Measurements from ENCODE around the gene ROR1.

ROR1 gene

GRCh38 chr1:64186898-64187280 is 413.1 kb downstream of the ROR1 start:
- Histone ChIP-seq H3K4me1 (ENCODE audit: control insufficient read depth in 2 of 2, insufficient read depth in 2 of 2, low read length in 2 of 2) (no peaks in the 10 kb centered on the region), H3K27ac (ENCODE audit: low read depth in 2 of 2, low read length in 2 of 2) (no peak overlapping the region), H3K9me3 (ENCODE audit: control insufficient read depth in 2 of 2, low read length in 2 of 2) (no peaks in the 10 kb centered on the region), H3K27me3 (ENCODE audit: control insufficient read depth in 2 of 2, insufficient read depth in 2 of 2, low read length in 2 of 2) (no peaks in the 10 kb centered on the region), H3K36me3 (ENCODE audit: control insufficient read depth in 2 of 2, insufficient read depth in 2 of 2, low read length in 2 of 2) (no peaks in the 10 kb centered on the region), H3K4me3 (ENCODE audit: low read length in 2 of 2) (no peak overlapping the region), H3K9ac (ENCODE audit: low read depth in 1 of 2, low read length in 2 of 2) (no peak overlapping the region)

GRCh38 chr1:64187646-64188045 is 413.8 kb downstream of the ROR1 start:
- no peak overlapping the region for H3K4me3 ChIP-seq (ENCODE audit: low read length in 2 of 2)
- no peaks in the 10 kb centered on the region for H3K27me3 ChIP-seq (ENCODE audit: control insufficient read depth in 2 of 2, insufficient read depth in 2 of 2, low read length in 2 of 2)
- H3K27ac ChIP-seq (ENCODE audit: low read depth in 2 of 2, low read length in 2 of 2): no peak overlapping the region
- no peaks in the 10 kb centered on the region for H3K4me1 ChIP-seq (ENCODE audit: control insufficient read depth in 2 of 2, insufficient read depth in 2 of 2, low read length in 2 of 2)
- H3K9ac ChIP-seq (ENCODE audit: low read depth in 1 of 2, low read length in 2 of 2): no peak overlapping the region
- no peaks in the 10 kb centered on the region for H3K9me3 ChIP-seq (ENCODE audit: control insufficient read depth in 2 of 2, low read length in 2 of 2)
- no peaks in the 10 kb centered on the region for H3K36me3 ChIP-seq (ENCODE audit: control insufficient read depth in 2 of 2, insufficient read depth in 2 of 2, low read length in 2 of 2)

- no peak overlapping the region for H3K9ac ChIP-seq (ENCODE audit: low read depth in 1 of 2, low read length in 2 of 2)
- no peak overlapping the region for H3K27ac ChIP-seq (ENCODE audit: low read depth in 2 of 2, low read length in 2 of 2)
- H3K4me3 ChIP-seq (ENCODE audit: low read length in 2 of 2): no peak overlapping the region
- no peaks in the 10 kb centered on the region for H3K4me1 ChIP-seq (ENCODE audit: control insufficient read depth in 2 of 2, insufficient read depth in 2 of 2, low read length in 2 of 2)
- no peaks in the 10 kb centered on the region for H3K36me3 ChIP-seq (ENCODE audit: control insufficient read depth in 2 of 2, insufficient read depth in 2 of 2, low read length in 2 of 2)
- no peaks in the 10 kb centered on the region for H3K27me3 ChIP-seq (ENCODE audit: control insufficient read depth in 2 of 2, insufficient read depth in 2 of 2, low read length in 2 of 2)
- H3K9me3 ChIP-seq (ENCODE audit: control insufficient read depth in 2 of 2, low read length in 2 of 2): no peaks in the 10 kb centered on the region
Observed at GRCh38 chr1:64192290-64192689, 418.5 kb downstream of the ROR1 start.

- Histone ChIP-seq H3K4me1 (ENCODE audit: control insufficient read depth in 2 of 2, insufficient read depth in 2 of 2, low read length in 2 of 2) (no peaks in the 10 kb centered on the region), H3K27me3 (ENCODE audit: control insufficient read depth in 2 of 2, insufficient read depth in 2 of 2, low read length in 2 of 2) (no peaks in the 10 kb centered on the region), H3K4me3 (ENCODE audit: low read length in 2 of 2) (no peak overlapping the region), H3K9me3 (ENCODE audit: control insufficient read depth in 2 of 2, low read length in 2 of 2) (no peaks in the 10 kb centered on the region), H3K27ac (ENCODE audit: low read depth in 2 of 2, low read length in 2 of 2) (no peak overlapping the region), H3K36me3 (ENCODE audit: control insufficient read depth in 2 of 2, insufficient read depth in 2 of 2, low read length in 2 of 2) (no peaks in the 10 kb centered on the region), H3K9ac (ENCODE audit: low read depth in 1 of 2, low read length in 2 of 2) (no peak overlapping the region)
Observed at GRCh38 chr1:64194168-64195080, 420.6 kb downstream of the ROR1 start.

GRCh38 chr1:64195081-64195395 is 421.2 kb downstream of the ROR1 start:
- Histone ChIP-seq H3K4me3 (ENCODE audit: low read length in 2 of 2) (no peak overlapping the region), H3K27ac (ENCODE audit: low read depth in 2 of 2, low read length in 2 of 2) (no peak overlapping the region), H3K9me3 (ENCODE audit: control insufficient read depth in 2 of 2, low read length in 2 of 2) (no peaks in the 10 kb centered on the region)

GRCh38 chr1:64196074-64196870 is 422.5 kb downstream of the ROR1 start:
- H3K27me3 ChIP-seq (ENCODE audit: control insufficient read depth in 2 of 2, insufficient read depth in 2 of 2, low read length in 2 of 2): no peaks in the 10 kb centered on the region
- no peaks in the 10 kb centered on the region for H3K36me3 ChIP-seq (ENCODE audit: control insufficient read depth in 2 of 2, insufficient read depth in 2 of 2, low read length in 2 of 2)
- H3K9me3 ChIP-seq (ENCODE audit: control insufficient read depth in 2 of 2, low read length in 2 of 2): no peaks in the 10 kb centered on the region
- H3K9ac ChIP-seq (ENCODE audit: low read depth in 1 of 2, low read length in 2 of 2): no peak overlapping the region
- H3K4me1 ChIP-seq (ENCODE audit: control insufficient read depth in 2 of 2, insufficient read depth in 2 of 2, low read length in 2 of 2): no peaks in the 10 kb centered on the region
- H3K27ac ChIP-seq (ENCODE audit: low read depth in 2 of 2, low read length in 2 of 2): no peak overlapping the region
- no peak overlapping the region for H3K4me3 ChIP-seq (ENCODE audit: low read length in 2 of 2)

More at GRCh38 chr1:64195081-64195395, 421.2 kb downstream of the ROR1 start:
- H3K27me3 ChIP-seq (ENCODE audit: control insufficient read depth in 2 of 2, insufficient read depth in 2 of 2, low read length in 2 of 2): no peaks in the 10 kb centered on the region
- no peak overlapping the region for H3K9ac ChIP-seq (ENCODE audit: low read depth in 1 of 2, low read length in 2 of 2)
- no peaks in the 10 kb centered on the region for H3K4me1 ChIP-seq (ENCODE audit: control insufficient read depth in 2 of 2, insufficient read depth in 2 of 2, low read length in 2 of 2)
- H3K36me3 ChIP-seq (ENCODE audit: control insufficient read depth in 2 of 2, insufficient read depth in 2 of 2, low read length in 2 of 2): no peaks in the 10 kb centered on the region

GRCh38 chr1:64197076-64197475 is 423.3 kb downstream of the ROR1 start:
- no peaks in the 10 kb centered on the region for H3K36me3 ChIP-seq (ENCODE audit: control insufficient read depth in 2 of 2, insufficient read depth in 2 of 2, low read length in 2 of 2)
- no peaks in the 10 kb centered on the region for H3K9me3 ChIP-seq (ENCODE audit: control insufficient read depth in 2 of 2, low read length in 2 of 2)
- no peaks in the 10 kb centered on the region for H3K4me1 ChIP-seq (ENCODE audit: control insufficient read depth in 2 of 2, insufficient read depth in 2 of 2, low read length in 2 of 2)
- H3K4me3 ChIP-seq (ENCODE audit: low read length in 2 of 2): no peak overlapping the region
- no peak overlapping the region for H3K9ac ChIP-seq (ENCODE audit: low read depth in 1 of 2, low read length in 2 of 2)
- H3K27me3 ChIP-seq (ENCODE audit: control insufficient read depth in 2 of 2, insufficient read depth in 2 of 2, low read length in 2 of 2): no peaks in the 10 kb centered on the region
- no peak overlapping the region for H3K27ac ChIP-seq (ENCODE audit: low read depth in 2 of 2, low read length in 2 of 2)

- H3K4me1 ChIP-seq (ENCODE audit: control insufficient read depth in 2 of 2, insufficient read depth in 2 of 2, low read length in 2 of 2): no peaks in the 10 kb centered on the region
- H3K27ac ChIP-seq (ENCODE audit: low read depth in 2 of 2, low read length in 2 of 2): no peak overlapping the region
- H3K36me3 ChIP-seq (ENCODE audit: control insufficient read depth in 2 of 2, insufficient read depth in 2 of 2, low read length in 2 of 2): no peaks in the 10 kb centered on the region
Observed at GRCh38 chr1:64199154-64199553, 425.3 kb downstream of the ROR1 start.

GRCh38 chr1:64200064-64200463 is 426.2 kb downstream of the ROR1 start:
- Histone ChIP-seq H3K27ac (ENCODE audit: low read depth in 2 of 2, low read length in 2 of 2) (no peak overlapping the region), H3K27me3 (ENCODE audit: control insufficient read depth in 2 of 2, insufficient read depth in 2 of 2, low read length in 2 of 2) (no peaks in the 10 kb centered on the region), H3K36me3 (ENCODE audit: control insufficient read depth in 2 of 2, insufficient read depth in 2 of 2, low read length in 2 of 2) (no peaks in the 10 kb centered on the region), H3K4me1 (ENCODE audit: control insufficient read depth in 2 of 2, insufficient read depth in 2 of 2, low read length in 2 of 2) (no peaks in the 10 kb centered on the region), H3K9ac (ENCODE audit: low read depth in 1 of 2, low read length in 2 of 2) (no peak overlapping the region), H3K4me3 (ENCODE audit: low read length in 2 of 2) (no peak overlapping the region), H3K9me3 (ENCODE audit: control insufficient read depth in 2 of 2, low read length in 2 of 2) (no peaks in the 10 kb centered on the region)

More at GRCh38 chr1:64199154-64199553, 425.3 kb downstream of the ROR1 start:
- H3K9me3 ChIP-seq (ENCODE audit: control insufficient read depth in 2 of 2, low read length in 2 of 2): no peaks in the 10 kb centered on the region
- no peaks in the 10 kb centered on the region for H3K27me3 ChIP-seq (ENCODE audit: control insufficient read depth in 2 of 2, insufficient read depth in 2 of 2, low read length in 2 of 2)
- no peak overlapping the region for H3K4me3 ChIP-seq (ENCODE audit: low read length in 2 of 2)
- H3K9ac ChIP-seq (ENCODE audit: low read depth in 1 of 2, low read length in 2 of 2): no peak overlapping the region

GRCh38 chr1:64203420-64203819 is 429.6 kb downstream of the ROR1 start, which contains the start of gene UBE2U:
UBE2U (plus strand) TSS chr1:64203623; CDS start chr1:64204051, 428 bp downstream.
- no peaks in the 10 kb centered on the region for H3K4me1 ChIP-seq (ENCODE audit: control insufficient read depth in 2 of 2, insufficient read depth in 2 of 2, low read length in 2 of 2)
- no peak within 1 kb of the TSS for H3K9ac ChIP-seq (ENCODE audit: low read depth in 1 of 2, low read length in 2 of 2)
- no peak within 1 kb of the TSS for H3K4me3 ChIP-seq (ENCODE audit: low read length in 2 of 2)
- no peaks in the 10 kb centered on the region for H3K36me3 ChIP-seq (ENCODE audit: control insufficient read depth in 2 of 2, insufficient read depth in 2 of 2, low read length in 2 of 2)
- H3K27me3 ChIP-seq (ENCODE audit: control insufficient read depth in 2 of 2, insufficient read depth in 2 of 2, low read length in 2 of 2): no peaks in the 10 kb centered on the region
- no peaks in the 10 kb centered on the region for H3K9me3 ChIP-seq (ENCODE audit: control insufficient read depth in 2 of 2, low read length in 2 of 2)
- no peak within 1 kb of the TSS for H3K27ac ChIP-seq (ENCODE audit: low read depth in 2 of 2, low read length in 2 of 2)

All from mucosa of rectum (tissue), 2 donors.